ENCODE measurements around the gene KCNRG.
"Not testable (repeated sequence)": the region's sequence is repeated elsewhere in the genome, so short reads cannot be mapped to it uniquely, and the experiment has no call there.

Gene KCNRG

DNA sequence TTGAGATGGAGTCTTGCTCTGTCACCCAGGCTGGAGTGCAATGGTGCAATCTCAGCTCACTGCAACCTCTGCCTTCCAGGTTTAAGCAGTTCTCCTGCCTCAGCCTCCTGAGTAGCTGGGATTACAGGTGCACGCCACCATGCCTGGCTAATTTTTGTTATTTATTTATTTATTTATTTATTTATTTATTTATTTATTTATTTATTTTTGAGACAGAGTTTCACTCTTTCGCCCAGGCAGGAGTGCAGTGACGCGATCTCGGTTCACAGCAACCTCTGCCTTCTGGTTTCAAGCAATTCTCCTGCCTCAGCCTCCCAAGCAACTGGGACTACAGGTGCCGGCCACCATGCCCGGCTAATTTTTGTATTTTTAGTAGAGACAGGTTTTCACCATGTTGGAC lies 47.1 kb downstream of the KCNRG start:
- not testable (repeated sequence) for H3K4me1 ChIP-seq (ENCODE audit: control insufficient read depth, insufficient read depth, low read length); H3K36me3 ChIP-seq (ENCODE audit: control insufficient read depth, insufficient read depth, low read length); H3K9me3 ChIP-seq (ENCODE audit: control insufficient read depth, low read length)

DNA sequence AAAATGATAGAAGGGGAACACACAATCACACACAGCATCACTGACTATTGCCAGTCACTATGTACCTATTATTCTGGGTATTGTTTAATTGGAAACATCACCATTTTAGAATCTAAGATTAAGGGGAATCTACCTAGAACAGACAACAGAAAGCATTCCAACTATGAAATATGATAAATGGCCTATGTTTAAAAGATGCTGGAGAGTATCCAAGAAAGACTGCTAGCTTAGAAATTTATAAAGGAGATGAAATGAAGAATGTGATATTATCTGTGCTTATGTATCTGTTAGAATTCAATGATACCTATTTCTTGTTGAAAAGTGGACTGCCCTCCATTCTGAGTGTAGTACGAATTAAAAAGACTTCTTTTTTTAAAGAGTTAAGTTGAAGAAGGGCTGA lies 50.5 kb downstream of the KCNRG start:
- Histone ChIP-seq H3K4me1 (ENCODE audit: control insufficient read depth, insufficient read depth, low read length) (peaks cover 8% of the 10 kb centered on the region), H3K4me3 (ENCODE audit: low read length) (no peak overlapping the region), H3K9ac (ENCODE audit: low read length) (no peak overlapping the region), H3K36me3 (ENCODE audit: control insufficient read depth, insufficient read depth, low read length) (no peaks in the 10 kb centered on the region), H3K9me3 (ENCODE audit: control insufficient read depth, low read length) (no peaks in the 10 kb centered on the region), H3K27me3 (ENCODE audit: control insufficient read depth, insufficient read depth, low read length) (no peaks in the 10 kb centered on the region)

More for the DNA sequence above, 47.1 kb downstream of the KCNRG start:
- not testable (repeated sequence) for H3K27me3 ChIP-seq (ENCODE audit: control insufficient read depth, insufficient read depth, low read length); H3K9ac ChIP-seq (ENCODE audit: low read length); H3K4me3 ChIP-seq (ENCODE audit: low read length)

DNA sequence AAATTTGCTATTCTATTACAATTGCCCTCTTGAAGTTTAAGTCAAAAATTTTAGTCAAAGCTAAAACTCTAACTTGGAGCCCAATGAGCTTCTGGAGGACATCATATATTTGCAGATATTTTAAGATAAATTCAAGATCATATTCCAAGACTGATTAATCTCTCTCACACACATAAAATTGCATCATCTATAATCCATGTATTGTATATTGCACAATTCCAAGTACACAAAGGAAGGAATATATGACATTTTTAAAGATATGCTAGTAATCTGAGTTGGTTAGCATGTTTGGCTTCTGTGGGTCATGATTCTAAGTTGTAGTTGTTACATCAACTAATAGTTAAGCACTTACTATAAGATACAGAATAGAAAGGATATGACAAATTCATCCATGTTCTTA lies 53.3 kb downstream of the KCNRG start:
- no peaks in the 10 kb centered on the region for H3K9me3 ChIP-seq (ENCODE audit: control insufficient read depth, low read length)
- no peak overlapping the region for H3K4me3 ChIP-seq (ENCODE audit: low read length)
- no peaks in the 10 kb centered on the region for H3K36me3 ChIP-seq (ENCODE audit: control insufficient read depth, insufficient read depth, low read length)
- peaks cover 18% of the 10 kb centered on the region for H3K4me1 ChIP-seq (ENCODE audit: control insufficient read depth, insufficient read depth, low read length)
- H3K9ac ChIP-seq (ENCODE audit: low read length) = no peak overlapping the region
- H3K27me3 ChIP-seq (ENCODE audit: control insufficient read depth, insufficient read depth, low read length) = no peaks in the 10 kb centered on the region

DNA sequence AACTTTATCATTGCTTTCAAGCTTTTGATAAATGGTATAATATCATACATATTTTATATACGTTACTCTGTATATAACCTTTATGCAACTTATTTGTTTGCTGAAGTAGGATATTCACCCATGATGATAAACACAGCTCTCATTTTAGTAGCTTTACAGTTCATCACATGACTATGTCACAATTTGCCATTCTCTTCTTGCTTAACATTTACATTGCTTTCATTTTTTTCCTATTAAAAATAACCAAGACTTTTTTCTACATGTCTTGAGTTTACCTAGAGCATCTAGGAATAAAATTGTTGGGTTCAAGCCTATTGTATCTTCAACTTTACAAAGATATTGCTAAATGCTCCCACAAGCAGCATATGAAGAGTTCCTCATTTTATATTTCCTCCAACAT lies 54.0 kb downstream of the KCNRG start:
- H3K9ac ChIP-seq (ENCODE audit: low read length) = no peak overlapping the region
- no peaks in the 10 kb centered on the region for H3K9me3 ChIP-seq (ENCODE audit: control insufficient read depth, low read length)
- H3K27me3 ChIP-seq (ENCODE audit: control insufficient read depth, insufficient read depth, low read length) = no peaks in the 10 kb centered on the region
- peaks cover 18% of the 10 kb centered on the region for H3K4me1 ChIP-seq (ENCODE audit: control insufficient read depth, insufficient read depth, low read length)
- H3K36me3 ChIP-seq (ENCODE audit: control insufficient read depth, insufficient read depth, low read length) = no peaks in the 10 kb centered on the region
- H3K4me3 ChIP-seq (ENCODE audit: low read length) = no peak overlapping the region

DNA sequence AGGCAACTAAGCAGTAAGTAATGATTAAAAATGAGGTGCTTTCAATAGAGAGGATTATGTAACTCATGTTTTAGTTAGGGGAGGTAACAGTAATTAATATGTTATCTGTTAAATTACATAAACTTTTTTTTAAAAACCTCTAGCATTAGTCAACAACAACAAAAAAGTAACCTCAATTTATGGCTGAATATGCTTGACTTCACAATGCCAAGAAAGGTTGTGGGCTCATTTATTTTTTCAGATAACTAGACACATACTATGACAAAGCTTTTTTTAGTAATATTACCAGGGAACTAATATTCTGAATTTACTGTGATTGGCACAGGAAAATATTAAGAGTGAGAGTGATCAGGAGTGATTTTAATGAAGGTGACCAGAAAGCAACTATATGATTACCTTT lies 54.9 kb downstream of the KCNRG start:
- Histone ChIP-seq H3K9me3 (ENCODE audit: control insufficient read depth, low read length) (no peaks in the 10 kb centered on the region), H3K36me3 (ENCODE audit: control insufficient read depth, insufficient read depth, low read length) (no peaks in the 10 kb centered on the region), H3K4me1 (ENCODE audit: control insufficient read depth, insufficient read depth, low read length) (peaks cover 21% of the 10 kb centered on the region), H3K4me3 (ENCODE audit: low read length) (no peak overlapping the region), H3K27me3 (ENCODE audit: control insufficient read depth, insufficient read depth, low read length) (no peaks in the 10 kb centered on the region), H3K9ac (ENCODE audit: low read length) (no peak overlapping the region)

All from mucosa of stomach (tissue), 1 donor.